Measurements from ENCODE around the gene RNH1. TPM values are rescaled to one million over a fixed set of nuclear protein-coding genes. Genes with fewer than 3 reads are reported as not detected.

RNH1 gene
- total RNA-seq, 4 donors from 2014 or later = 138 to 197 (median 159) TPM

GRCh38 chr11:535519-536454, 28.7 kb upstream of the RNH1 start, which contains the start of gene HRAS:
TSS of gene HRAS (minus strand) at chr11:535576.
- intact Hi-C loops (cut with DNase I; ENCODE audit: low total_unique reads) (loop anchor here (2.0 kb wide), 4 partner anchors 17 to 41 kb away; partner anchors contain the start of genes PHRF1 and RNH1), in situ Hi-C loops (cut with MboI; ENCODE audit: low sequenced_read_pairs in 4 of 4) (no loop called here)
- TF ChIP-seq POLR2A (IDR thresholded peaks at IDR 0.05) = peak; percentile 63 to 73
- TF ChIP-seq, protein P1, sequence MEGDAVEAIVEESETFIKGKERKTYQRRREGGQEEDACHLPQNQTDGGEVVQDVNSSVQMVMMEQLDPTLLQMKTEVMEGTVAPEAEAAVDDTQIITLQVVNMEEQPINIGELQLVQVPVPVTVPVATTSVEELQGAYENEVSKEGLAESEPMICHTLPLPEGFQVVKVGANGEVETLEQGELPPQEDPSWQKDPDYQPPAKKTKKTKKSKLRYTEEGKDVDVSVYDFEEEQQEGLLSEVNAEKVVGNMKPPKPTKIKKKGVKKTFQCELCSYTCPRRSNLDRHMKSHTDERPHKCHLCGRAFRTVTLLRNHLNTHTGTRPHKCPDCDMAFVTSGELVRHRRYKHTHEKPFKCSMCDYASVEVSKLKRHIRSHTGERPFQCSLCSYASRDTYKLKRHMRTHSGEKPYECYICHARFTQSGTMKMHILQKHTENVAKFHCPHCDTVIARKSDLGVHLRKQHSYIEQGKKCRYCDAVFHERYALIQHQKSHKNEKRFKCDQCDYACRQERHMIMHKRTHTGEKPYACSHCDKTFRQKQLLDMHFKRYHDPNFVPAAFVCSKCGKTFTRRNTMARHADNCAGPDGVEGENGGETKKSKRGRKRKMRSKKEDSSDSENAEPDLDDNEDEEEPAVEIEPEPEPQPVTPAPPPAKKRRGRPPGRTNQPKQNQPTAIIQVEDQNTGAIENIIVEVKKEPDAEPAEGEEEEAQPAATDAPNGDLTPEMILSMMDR (IDR thresholded peaks at IDR 0.05 in 4 of 5, conservative IDR thresholded peaks at IDR 0.05 in 1 of 5) = no peak
- DNase-seq = peak; percentile 91 to 92
- peak within 1 kb of the TSS; percentile 80 to 92 (median 90) for H3K27ac ChIP-seq
- peak within 1 kb of the TSS; percentile 75 to 82 (median 78) for H3K4me3 ChIP-seq
- no peaks in the 10 kb centered on the region for H3K9me3 ChIP-seq
- H3K36me3 ChIP-seq = peaks cover 0 to 21% of the 10 kb centered on the region in 2 donors
- peaks cover 21 to 25% (median 25%) of the 10 kb centered on the region in 3 donors for H3K27me3 ChIP-seq
- peak; percentile 84 to 88 for ATAC-seq
- peaks cover 18 to 29% of the 10 kb centered on the region in 2 donors for H3K4me1 ChIP-seq

GRCh38 chr11:535210-535518, 28.1 kb upstream of the RNH1 start:
- ATAC-seq = peak; percentile 16 to 34

DNA sequence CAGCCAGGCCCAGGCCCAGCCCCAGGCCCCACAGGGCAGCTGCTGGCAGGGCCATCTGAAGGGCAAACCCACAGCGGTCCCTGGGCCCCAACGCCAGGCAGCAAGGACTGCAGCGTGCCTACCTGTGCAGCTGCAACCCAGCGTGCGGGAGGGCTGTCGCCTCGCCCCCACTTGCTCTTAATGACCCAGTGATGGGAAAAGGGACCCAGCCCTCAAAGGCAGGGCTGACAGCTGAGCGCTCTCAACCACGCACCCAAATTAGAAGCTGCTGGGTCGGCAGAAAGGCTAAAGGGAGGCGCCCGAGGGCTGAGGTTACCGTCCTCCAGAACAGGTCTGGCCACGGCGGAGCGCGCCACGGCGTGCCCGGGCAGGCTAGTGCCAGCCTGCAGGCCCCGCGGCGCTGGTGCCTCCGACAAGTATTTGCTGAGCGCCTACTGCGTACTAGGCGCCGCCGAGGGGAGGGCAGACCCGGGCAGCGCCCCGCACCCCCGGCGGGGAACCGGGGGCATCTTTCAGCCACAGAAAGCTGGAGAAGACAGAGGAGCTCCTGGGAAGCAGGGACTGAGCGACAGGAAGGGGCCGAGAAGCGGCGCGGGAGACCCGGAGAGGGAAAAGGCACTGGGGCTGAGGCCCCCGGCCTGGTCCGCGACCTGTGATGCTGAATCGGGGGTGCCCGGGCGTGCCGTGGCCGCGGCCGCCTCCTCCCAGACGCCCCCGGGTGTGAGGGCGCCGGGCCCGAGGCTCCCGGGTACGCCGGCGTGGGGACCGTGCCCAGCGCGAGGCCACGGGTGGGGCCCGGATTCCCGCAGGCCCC, 27.6 kb upstream of the RNH1 start:
- ATAC-seq (peak; percentile 24), DNase-seq (peak in 1 of 2 donors; percentile 64)
- Histone ChIP-seq H3K4me3 (peak overlapping the region; percentile 75 to 80 (median 78)), H3K9me3 (no peaks in the 10 kb centered on the region), H3K27ac (peak overlapping the region; percentile 80 to 92 (median 90)), H3K27me3 (peaks cover 15 to 25% (median 20%) of the 10 kb centered on the region in 3 donors), H3K4me1 (peaks cover 18 to 29% of the 10 kb centered on the region in 2 donors), H3K36me3 (peaks cover 0 to 21% of the 10 kb centered on the region in 2 donors)
- in situ Hi-C loops (cut with MboI; ENCODE audit: low sequenced_read_pairs in 4 of 4) = no loop called here
- intact Hi-C loops (cut with DNase I; ENCODE audit: low total_unique reads) = loop anchor here (2.0 kb wide), 4 partner anchors 16 to 42 kb away; partner anchors contain the start of genes PHRF1 and RNH1
- TF ChIP-seq, protein P1 (IDR thresholded peaks at IDR 0.05 in 4 of 5, conservative IDR thresholded peaks at IDR 0.05 in 1 of 5) = no peak
- TF ChIP-seq POLR2A (IDR thresholded peaks at IDR 0.05) = peak; percentile 36 to 52

More at GRCh38 chr11:535210-535518, 28.1 kb upstream of the RNH1 start:
- H3K27ac ChIP-seq = peak overlapping the region; percentile 80 to 92 (median 90)
- in situ Hi-C loops (cut with MboI; ENCODE audit: low sequenced_read_pairs in 4 of 4) = no loop called here
- intact Hi-C loops (cut with DNase I; ENCODE audit: low total_unique reads) = loop anchor here (2.0 kb wide), 4 partner anchors 16 to 42 kb away; partner anchors contain the start of genes PHRF1 and RNH1
- H3K36me3 ChIP-seq = peaks cover 0 to 21% of the 10 kb centered on the region in 2 donors
- DNase-seq = no peak
- H3K9me3 ChIP-seq = no peaks in the 10 kb centered on the region
- H3K4me3 ChIP-seq = peak overlapping the region in 3 of 4 donors; percentile 75 to 80 (median 77)
- TF ChIP-seq, protein P1 (IDR thresholded peaks at IDR 0.05 in 4 of 5, conservative IDR thresholded peaks at IDR 0.05 in 1 of 5) = no peak
- no peak for TF ChIP-seq POLR2A (IDR thresholded peaks at IDR 0.05)
- H3K27me3 ChIP-seq = peaks cover 21 to 25% (median 25%) of the 10 kb centered on the region in 3 donors
- peaks cover 18 to 29% of the 10 kb centered on the region in 2 donors for H3K4me1 ChIP-seq

DNA sequence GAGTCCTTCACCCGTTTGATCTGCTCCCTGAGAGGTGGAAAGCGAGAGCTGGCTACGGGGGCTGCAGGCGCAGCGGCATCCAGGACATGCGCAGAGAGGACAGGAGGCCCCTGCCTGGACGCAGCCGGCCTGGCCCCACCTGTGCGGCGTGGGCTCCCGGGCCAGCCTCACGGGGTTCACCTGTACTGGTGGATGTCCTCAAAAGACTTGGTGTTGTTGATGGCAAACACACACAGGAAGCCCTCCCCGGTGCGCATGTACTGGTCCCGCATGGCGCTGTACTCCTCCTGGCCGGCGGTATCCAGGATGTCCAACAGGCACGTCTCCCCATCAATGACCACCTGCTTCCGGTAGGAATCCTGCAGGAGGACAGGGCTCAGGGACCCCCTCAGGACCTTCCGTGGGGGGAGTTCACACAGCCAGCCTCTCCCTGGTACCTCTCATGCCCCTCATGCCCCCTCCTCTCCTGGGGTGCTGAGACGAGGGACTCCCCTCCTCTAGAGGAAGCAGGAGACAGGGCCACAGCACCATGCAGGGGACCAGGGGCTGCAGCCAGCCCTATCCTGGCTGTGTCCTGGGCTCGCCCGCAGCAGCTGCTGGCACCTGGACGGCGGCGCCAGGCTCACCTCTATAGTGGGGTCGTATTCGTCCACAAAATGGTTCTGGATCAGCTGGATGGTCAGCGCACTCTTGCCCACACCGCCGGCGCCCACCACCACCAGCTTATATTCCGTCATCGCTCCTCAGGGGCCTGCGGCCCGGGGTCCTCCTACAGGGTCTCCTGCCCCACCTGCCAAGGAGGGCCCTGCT, 26.7 kb upstream of the RNH1 start:
- H3K4me1 ChIP-seq = peaks cover 22 to 35% of the 10 kb centered on the region in 2 donors
- peaks cover 15 to 22% (median 17%) of the 10 kb centered on the region in 3 donors for H3K27me3 ChIP-seq
- ATAC-seq (no peak), DNase-seq (no peak)
- peak overlapping the region; percentile 80 to 92 (median 90) for H3K27ac ChIP-seq
- peak overlapping the region; percentile 75 to 80 (median 78) for H3K4me3 ChIP-seq
- H3K9me3 ChIP-seq = no peaks in the 10 kb centered on the region
- peaks cover 0 to 21% of the 10 kb centered on the region in 2 donors for H3K36me3 ChIP-seq
- TF ChIP-seq, protein P1 (IDR thresholded peaks at IDR 0.05 in 4 of 5, conservative IDR thresholded peaks at IDR 0.05 in 1 of 5) = no peak
- no peak for TF ChIP-seq POLR2A (IDR thresholded peaks at IDR 0.05)
- intact Hi-C loops (cut with DNase I; ENCODE audit: low total_unique reads) = loop anchor here (2.0 kb wide), 4 partner anchors 15 to 43 kb away; partner anchors contain the start of genes PHRF1 and RNH1
- in situ Hi-C loops (cut with MboI; ENCODE audit: low sequenced_read_pairs in 4 of 4) = no loop called here
